SH-SY5Y (cell line): ENCODE results near the gene YARS1.

ENCODE experiments used
- GATA2 ChIP-seq: IDR thresholded peaks from 2 replicates; pipeline ENCODE4 v1.6.1; 2011; ENCODE audit warnings: mild to moderate bottlenecking, low read depth, low read length
- GATA3 ChIP-seq: IDR thresholded peaks from 2 replicates; pipeline ENCODE4 v1.6.1; 2011; ENCODE audit warnings: low read depth, mild to moderate bottlenecking, low read length, moderate library complexity

DNA sequence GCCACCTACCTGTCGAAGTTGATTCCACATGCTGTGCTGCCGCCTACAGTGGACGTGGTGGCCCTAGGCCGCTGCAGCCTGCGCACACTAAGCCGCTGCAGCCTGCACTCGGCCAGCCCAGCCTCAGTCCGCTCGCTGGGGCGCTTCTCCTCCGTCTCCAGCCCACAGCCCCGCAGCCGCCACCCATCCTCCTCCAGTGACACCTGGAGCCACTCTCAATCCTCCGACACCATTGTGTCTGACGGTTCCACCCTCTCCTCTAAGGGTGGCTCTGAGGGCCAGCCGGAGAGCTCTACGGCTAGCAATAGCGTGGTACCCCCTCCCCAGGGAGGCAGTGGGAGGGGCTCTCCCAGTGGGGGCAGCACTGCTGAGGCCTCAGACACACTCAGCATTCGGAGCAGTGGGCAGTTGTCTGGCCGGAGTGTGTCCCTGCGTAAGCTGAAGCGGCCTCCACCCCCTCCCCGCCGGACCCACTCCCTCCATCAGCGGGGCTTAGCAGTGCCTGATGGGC is 46.9 kb downstream of the YARS1 start:
- TF ChIP-seq GATA2 (no peak), GATA3 (no peak)
